A549 (cell line): ENCODE data around the gene ACIN1. TPM values are rescaled to one million over a fixed set of nuclear protein-coding genes. Genes with fewer than 3 reads are reported as not detected.
"Not testable (repeated sequence)": the region's sequence is repeated elsewhere in the genome, so short reads cannot be mapped to it uniquely, and the experiment has no call there.

Experiments
- ATAC-seq, 2 experiments: fragments of 200-7000 bp in 1 of 2; fragments of >200 bp in 1 of 2; cut with Nextera tagmentation in 1 of 2; cut with Tn5 transposase in 1 of 2; 3 replicates each; pipeline versions ENCODE4 v1.8.0 to v1.9.1; 2018 to 2020; ENCODE audit warnings: mild to moderate bottlenecking in 1 of 2, moderate library complexity in 1 of 2
- CTCF ChIA-PET: fragments of 300-600 bp; sonication (Branson Sonifier 250); formaldehyde crosslinking; extraction: SDS; loops from one replicate; lab custom pipeline; 2021; ENCODE audit warnings: antibody characterized with exemption, inconsistent platforms; lab: Yijun Ruan, JAX
- POLR2A ChIA-PET: fragments of 350-600 bp; formaldehyde crosslinking; extraction: SDS; loops from one replicate; lab custom pipeline; 2021; ENCODE audit warnings: antibody characterized with exemption, inconsistent platforms; lab: Yijun Ruan, JAX
- DNase-seq, 2 experiments: peaks; one replicate each; pipeline versions ENCODE4 v3.0.0 to v3.0.0-alpha.2; 2011 to 2016; ENCODE audit warnings: low read depth in 1 of 2, low spot score in 1 of 2
- FAIRE-seq: peaks from 2 replicates; lab custom pipeline; 2011; peaks lifted over from hg19 to GRCh38; lab: Jason Lieb, UNC
- H3K27ac ChIP-seq, 2 experiments: fragments of >200 bp; sonication (Bioruptor Twin); formaldehyde crosslinking; 3 replicates each; pipeline ENCODE4 v1.5.1; 2016 to 2017
- H3K4me1 ChIP-seq: fragments of >200 bp; sonication (Bioruptor Twin); formaldehyde crosslinking; 3 replicates; pipeline ENCODE4 v1.6.1; 2016
- H3K4me2 ChIP-seq: fragments of >200 bp; sonication (Bioruptor Twin); formaldehyde crosslinking; 3 replicates; pipeline ENCODE4 v1.6.1; 2016
- H3K4me3 ChIP-seq: fragments of >200 bp; sonication (Bioruptor Twin); formaldehyde crosslinking; 3 replicates; pipeline ENCODE4 v1.5.1; 2016
- H3K9me3 ChIP-seq: fragments of >200 bp; sonication (Bioruptor Twin); formaldehyde crosslinking; 3 replicates; pipeline ENCODE4 v1.6.1; 2016
- BCL3 ChIP-seq: fragments of >200 bp; sonication (Bioruptor Twin); formaldehyde crosslinking; IDR thresholded peaks from 3 replicates; pipeline ENCODE4 v1.6.1; 2016
- CBX8 ChIP-seq: fragments of 200-600 bp; sonication (generic); IDR thresholded peaks from 2 replicates; pipeline ENCODE4 v1.6.1; 2016
- CTCF ChIP-seq: fragments of >200 bp; sonication (Bioruptor Twin); formaldehyde crosslinking; IDR thresholded peaks from 3 replicates; pipeline ENCODE4 v1.5.1; 2016
- EP300 ChIP-seq, 2 experiments: fragments of >200 bp; sonication (Bioruptor Twin); formaldehyde crosslinking; IDR thresholded peaks; 2 replicates in 1 of 2; 3 replicates in 1 of 2; pipeline ENCODE4 v1.6.1; 2016 to 2017
- FOSB ChIP-seq: fragments of 250-450 bp; sonication (Bioruptor Pico); IDR thresholded peaks from 2 replicates; pipeline ENCODE4 v1.5.0; 2020; ENCODE audit warnings: mild to moderate bottlenecking, moderate library complexity
- HDAC2 ChIP-seq: fragments of 200-600 bp; sonication (generic); IDR thresholded peaks from 2 replicates; pipeline ENCODE4 v1.6.1; 2016
- HEYL ChIP-seq: fragments of 250-450 bp; sonication (Bioruptor Pico); IDR thresholded peaks from 2 replicates; pipeline ENCODE4 v1.8.0; 2021; ENCODE audit warnings: mild to moderate bottlenecking, moderate library complexity
- HMGXB4 ChIP-seq: fragments of 250-450 bp; sonication (Bioruptor Pico); IDR thresholded peaks from 2 replicates; pipeline ENCODE4 v1.5.0; 2021; ENCODE audit warnings: mild to moderate bottlenecking, moderate library complexity, borderline replicate concordance
- HOXB13 ChIP-seq: fragments of 250-450 bp; sonication (Bioruptor Pico); IDR thresholded peaks from 2 replicates; pipeline ENCODE4 v1.5.0; 2020; ENCODE audit warnings: low read depth, mild to moderate bottlenecking, moderate library complexity
- MAX ChIP-seq: IDR thresholded peaks from 2 replicates; pipeline ENCODE4 v1.6.1; 2012
- MAZ ChIP-seq: fragments of 150-350 bp; IDR thresholded peaks from 2 replicates; pipeline ENCODE4 v1.6.1; 2014; ENCODE audit warnings: antibody characterized with exemption, low read depth, low read length, borderline replicate concordance
- NFE2L2 ChIP-seq: fragments of 150-350 bp; conservative IDR thresholded peaks from 2 replicates; pipeline ENCODE4 v1.6.1; 2014; ENCODE audit warnings: low read length
- RCOR1 ChIP-seq: fragments of 150-350 bp; IDR thresholded peaks from 2 replicates; pipeline ENCODE4 v1.6.1; 2014; ENCODE audit warnings: antibody characterized with exemption, low read length, low read depth
- TFCP2L1 ChIP-seq: fragments of 250-450 bp; sonication (Bioruptor Pico); IDR thresholded peaks from 2 replicates; pipeline ENCODE4 v1.5.0; 2021; ENCODE audit warnings: mild to moderate bottlenecking
- TP53 ChIP-seq: fragments of 250-450 bp; sonication (Bioruptor Pico); IDR thresholded peaks from 2 replicates; pipeline ENCODE4 v1.5.0; 2021; ENCODE audit warnings: mild to moderate bottlenecking, moderate library complexity
- ZSCAN20 ChIP-seq: fragments of 250-450 bp; sonication (Bioruptor Pico); IDR thresholded peaks from 2 replicates; pipeline ENCODE4 v1.8.0; 2022; ENCODE audit warnings: mild to moderate bottlenecking, moderate library complexity
- WGBS: methylation state at CpG from one replicate; pipeline ENCODE4 v1.1.6; 2017; ENCODE audit errors: missing lambda C conversion rate; 5-methylcytosine and 5-hydroxymethylcytosine counted together
- polyA plus RNA-seq, 4 experiments: library from polyadenylated mRNA; depleted of rRNA in 3 of 4; stranded (reverse); fragments of >200 nt; fragmentation: RNase III in 1 of 4; extraction: RNeasy Plus Mini Kit Qiagen cat#74134 plus additional on column Dnase treatment in 1 of 4; gene quantifications; 2 replicates in 3 of 4; 3 replicates in 1 of 4; pipeline ENCODE4 v1.2.3, GENCODE V29; 2011 to 2017

The ACIN1 gene
- polyA plus RNA-seq, 2 of the 4 experiments (the other 2 are of a cell fraction): 140 to 147 TPM

- Histone ChIP-seq H3K4me3 (no peak overlapping the region), H3K4me1 (peaks cover 14% of the 10 kb centered on the region), H3K27ac (no peak overlapping the region), H3K9me3 (no peaks in the 10 kb centered on the region), H3K4me2 (no peak overlapping the region)
- WGBS: 74% methylated on average over 1 of the region's 1 CpG
- no peak for TF ChIP-seq HDAC2
- no peak for TF ChIP-seq TP53 (CRISPR knock-in tag)
- FAIRE-seq (no peak), ATAC-seq (no peak), DNase-seq (no peak)
- CTCF ChIA-PET: interaction anchor here (0.6 to 24.2 kb wide), 18 partner anchors 9 to 172 kb away, joined by 3 to 848 read pairs (median 14); partner anchors contain the start of genes ACIN1, C14orf119, CDH24 and SLC7A8
- POLR2A ChIA-PET: interaction anchor here (1.9 kb wide), 1 partner anchor 14 kb away, joined by 10 read pairs; the partner anchor contains the start of genes ACIN1 and C14orf119
These were observed 14.8 kb upstream of the ACIN1 start for GRCh38 chr14:23109769-23110168.

- H3K4me3 ChIP-seq, H3K4me2 ChIP-seq, FAIRE-seq, ATAC-seq, H3K27ac ChIP-seq, H3K4me1 ChIP-seq, H3K9me3 ChIP-seq: not testable (repeated sequence)
- ChIA-PET CTCF (interaction anchor here (1.1 to 8.4 kb wide), 14 partner anchors 8 to 121 kb away, joined by 5 to 126 read pairs (median 16); partner anchors contain the start of genes ACIN1, C14orf119 and CDH24), POLR2A (interaction anchor here (1.9 kb wide), 1 partner anchor 13 kb away, joined by 10 read pairs; the partner anchor contains the start of genes ACIN1 and C14orf119)
- WGBS: 58% methylated on average over 17 of the region's 24 CpGs
- DNase-seq: peak in 1 of 2 experiments; percentile 46
These were observed 13.2 kb upstream of the ACIN1 start for GRCh38 chr14:23108169-23108568.

- ATAC-seq, H3K4me1 ChIP-seq, H3K27ac ChIP-seq, H3K9me3 ChIP-seq, H3K4me3 ChIP-seq, FAIRE-seq, H3K4me2 ChIP-seq, DNase-seq: not testable (repeated sequence)
- ChIA-PET POLR2A (interaction anchor here (1.9 kb wide), 1 partner anchor 12 kb away, joined by 10 read pairs; the partner anchor contains the start of genes ACIN1 and C14orf119), CTCF (interaction anchor here (3.1 to 8.4 kb wide), 4 partner anchors 12 to 41 kb away, joined by 24 to 118 read pairs (median 50); partner anchors contain the start of genes ACIN1 and C14orf119)
- 81% methylated on average over 3 of the region's 5 CpGs for WGBS
These were observed 12.7 kb upstream of the ACIN1 start for GRCh38 chr14:23107620-23108019.

- POLR2A ChIA-PET: interaction anchor here (1.0 kb wide), 1 partner anchor 11 kb away, joined by 3 read pairs; the partner anchor contains the start of genes ACIN1 and C14orf119
- Histone ChIP-seq H3K4me3 (no peak overlapping the region), H3K27ac (no peak overlapping the region), H3K4me1 (0 out of 3 replicates have a peak, but pooled peaks cover 4% of the 10 kb centered on the region), H3K4me2 (no peak overlapping the region), H3K9me3 (no peaks in the 10 kb centered on the region)
- TF ChIP-seq HOXB13: no peak
- TF ChIP-seq HEYL (CRISPR knock-in tag): no peak
- no peak for TF ChIP-seq EP300 (IDR thresholded peaks at IDR 0.05)
- no peak for TF ChIP-seq BCL3
- no peak for TF ChIP-seq MAX
- no peak for TF ChIP-seq NFE2L2
- no peak for TF ChIP-seq FOSB
- no peak for TF ChIP-seq CBX8
- TF ChIP-seq ZSCAN20 (CRISPR knock-in tag): no peak
- TF ChIP-seq HMGXB4 (CRISPR knock-in tag): no peak
- CTCF ChIA-PET: interaction anchor here (1.1 to 1.7 kb wide), 4 partner anchors 14 to 120 kb away, joined by 3 to 10 read pairs (median 6); no protein-coding TSS in a partner anchor
- FAIRE-seq (no peak), DNase-seq (no peak), ATAC-seq (no peak)
These were observed 11.8 kb upstream of the ACIN1 start for GRCh38 chr14:23106747-23107045.

- no peak overlapping the region for H3K4me2 ChIP-seq
- ChIA-PET CTCF (interaction anchor here (0.9 to 8.3 kb wide), 3 partner anchors 28 to 196 kb away, joined by 3 to 56 read pairs (median 5); no protein-coding TSS in a partner anchor), POLR2A (no interaction called here)
- H3K4me3 ChIP-seq: no peak overlapping the region
- WGBS: 68% methylated on average over 4 of the region's 4 CpGs
- H3K27ac ChIP-seq: no peak overlapping the region
- TF ChIP-seq BCL3: no peak
- no peak for TF ChIP-seq EP300 (IDR thresholded peaks at IDR 0.05)
- TF ChIP-seq NFE2L2: no peak
- TF ChIP-seq FOSB: no peak
- TF ChIP-seq TFCP2L1: no peak
- TF ChIP-seq MAZ: no peak
- no peak for TF ChIP-seq RCOR1
- TF ChIP-seq CTCF: no peak
- FAIRE-seq: no peak
- no peaks in the 10 kb centered on the region for H3K9me3 ChIP-seq
- no peak for DNase-seq
- ATAC-seq: no peak
- H3K4me1 ChIP-seq: 0 out of 3 replicates have a peak, but pooled peaks cover 4% of the 10 kb centered on the region
These were observed 10.4 kb upstream of the ACIN1 start for GRCh38 chr14:23105348-23105824.
